Retina (tissue), 1 donor: Measurements from ENCODE around the gene SLC22A25.
A peak's percentile ranks its signal among the peaks of the same experiment; 100 is the strongest.

Source experiments
- DNase-seq: peaks from one replicate; pipeline ENCODE4 v3.0.0-alpha.2; 2016

Gene SLC22A25

GRCh38 chr11:63229815-63230214, 13.6 kb downstream of the SLC22A25 start:
- DNase-seq: no peak

GRCh38 chr11:63227521-63228107, 15.8 kb downstream of the SLC22A25 start:
- DNase-seq: no peak

- no peak for DNase-seq
Measured at GRCh38 chr11:63226488-63227114, 16.8 kb downstream of the SLC22A25 start.

- no peak for DNase-seq
Measured at GRCh38 chr11:63214093-63214492, 29.3 kb downstream of the SLC22A25 start.

GRCh38 chr11:63212742-63213141, 30.7 kb downstream of the SLC22A25 start:
- peak; percentile 19 for DNase-seq

- DNase-seq: no peak
Measured at GRCh38 chr11:63210111-63210510, 33.3 kb downstream of the SLC22A25 start.
